ENCODE results near the gene ALOX5AP.

DNA sequence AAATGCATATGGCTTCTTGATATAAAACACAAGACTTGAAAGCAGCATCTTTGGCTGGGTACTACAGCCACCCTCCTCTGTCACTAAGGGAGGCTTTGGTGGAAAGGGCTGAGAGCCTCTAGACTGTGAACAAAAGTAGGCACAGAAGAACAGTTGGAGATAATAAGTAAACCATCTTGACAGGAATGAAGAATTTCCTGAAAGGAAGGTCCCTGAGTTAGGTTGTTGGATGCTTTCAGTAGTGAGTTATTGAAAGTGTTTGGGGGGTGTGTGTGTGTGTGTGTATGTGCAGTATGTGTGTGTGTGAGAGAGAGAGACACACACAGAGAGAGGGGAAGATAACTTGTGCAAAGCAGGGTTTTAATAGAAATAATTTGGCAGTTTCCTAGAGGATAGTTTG is 38.2 kb downstream of the ALOX5AP start:
- TF ChIP-seq POLR2A (IDR thresholded peaks at IDR 0.05): no peak
- TF ChIP-seq, protein P1, sequence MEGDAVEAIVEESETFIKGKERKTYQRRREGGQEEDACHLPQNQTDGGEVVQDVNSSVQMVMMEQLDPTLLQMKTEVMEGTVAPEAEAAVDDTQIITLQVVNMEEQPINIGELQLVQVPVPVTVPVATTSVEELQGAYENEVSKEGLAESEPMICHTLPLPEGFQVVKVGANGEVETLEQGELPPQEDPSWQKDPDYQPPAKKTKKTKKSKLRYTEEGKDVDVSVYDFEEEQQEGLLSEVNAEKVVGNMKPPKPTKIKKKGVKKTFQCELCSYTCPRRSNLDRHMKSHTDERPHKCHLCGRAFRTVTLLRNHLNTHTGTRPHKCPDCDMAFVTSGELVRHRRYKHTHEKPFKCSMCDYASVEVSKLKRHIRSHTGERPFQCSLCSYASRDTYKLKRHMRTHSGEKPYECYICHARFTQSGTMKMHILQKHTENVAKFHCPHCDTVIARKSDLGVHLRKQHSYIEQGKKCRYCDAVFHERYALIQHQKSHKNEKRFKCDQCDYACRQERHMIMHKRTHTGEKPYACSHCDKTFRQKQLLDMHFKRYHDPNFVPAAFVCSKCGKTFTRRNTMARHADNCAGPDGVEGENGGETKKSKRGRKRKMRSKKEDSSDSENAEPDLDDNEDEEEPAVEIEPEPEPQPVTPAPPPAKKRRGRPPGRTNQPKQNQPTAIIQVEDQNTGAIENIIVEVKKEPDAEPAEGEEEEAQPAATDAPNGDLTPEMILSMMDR (IDR thresholded peaks at IDR 0.05): no peak
- no peak for TF ChIP-seq POLR2AphosphoS5 (IDR thresholded peaks at IDR 0.05)
- no peak for TF ChIP-seq EP300 (IDR thresholded peaks at IDR 0.05)

All from upper lobe of left lung (tissue), 4 donors.